Measurements from ENCODE around the gene RDM1.

Gene RDM1

GRCh38 chr17:35906926-35907637, 23.5 kb downstream of the RDM1 start:
- H2AFZ ChIP-seq (ENCODE audit: low read length): no peak overlapping the region
- no peaks in the 10 kb centered on the region for H3K9me2 ChIP-seq (ENCODE audit: low read depth, low read length)
- no peak overlapping the region for H3K9ac ChIP-seq (ENCODE audit: low read length)
- H3K4me1 ChIP-seq (ENCODE audit: insufficient read depth, low read length, severe bottlenecking): no peaks in the 10 kb centered on the region
- H3K79me2 ChIP-seq (ENCODE audit: insufficient read depth, low read length): no peaks in the 10 kb centered on the region
- no peaks in the 10 kb centered on the region for H3K27me3 ChIP-seq (ENCODE audit: insufficient read depth, low read length)
- TF ChIP-seq EZH2 (IDR thresholded peaks at IDR 0.05; ENCODE audit: borderline replicate concordance, low read length) (no peak), CTCF (IDR thresholded peaks at IDR 0.05; ENCODE audit: low read length) (no peak)
- no peak overlapping the region for H3K4me2 ChIP-seq (ENCODE audit: low read length)
- H3K36me3 ChIP-seq (ENCODE audit: insufficient read depth, low read length): no peaks in the 10 kb centered on the region
- no peak overlapping the region for H3K27ac ChIP-seq (ENCODE audit: low read depth, low read length, poor library complexity, severe bottlenecking)
- no peaks in the 10 kb centered on the region for H4K20me1 ChIP-seq (ENCODE audit: insufficient read depth, low read length)
- no peaks in the 10 kb centered on the region for H3F3A ChIP-seq (ENCODE audit: insufficient read depth, low read length)
- H3K4me3 ChIP-seq (ENCODE audit: low read depth, low read length, poor library complexity, severe bottlenecking): no peak overlapping the region
- no peaks in the 10 kb centered on the region for H3K9me3 ChIP-seq (ENCODE audit: low read length)

DNA sequence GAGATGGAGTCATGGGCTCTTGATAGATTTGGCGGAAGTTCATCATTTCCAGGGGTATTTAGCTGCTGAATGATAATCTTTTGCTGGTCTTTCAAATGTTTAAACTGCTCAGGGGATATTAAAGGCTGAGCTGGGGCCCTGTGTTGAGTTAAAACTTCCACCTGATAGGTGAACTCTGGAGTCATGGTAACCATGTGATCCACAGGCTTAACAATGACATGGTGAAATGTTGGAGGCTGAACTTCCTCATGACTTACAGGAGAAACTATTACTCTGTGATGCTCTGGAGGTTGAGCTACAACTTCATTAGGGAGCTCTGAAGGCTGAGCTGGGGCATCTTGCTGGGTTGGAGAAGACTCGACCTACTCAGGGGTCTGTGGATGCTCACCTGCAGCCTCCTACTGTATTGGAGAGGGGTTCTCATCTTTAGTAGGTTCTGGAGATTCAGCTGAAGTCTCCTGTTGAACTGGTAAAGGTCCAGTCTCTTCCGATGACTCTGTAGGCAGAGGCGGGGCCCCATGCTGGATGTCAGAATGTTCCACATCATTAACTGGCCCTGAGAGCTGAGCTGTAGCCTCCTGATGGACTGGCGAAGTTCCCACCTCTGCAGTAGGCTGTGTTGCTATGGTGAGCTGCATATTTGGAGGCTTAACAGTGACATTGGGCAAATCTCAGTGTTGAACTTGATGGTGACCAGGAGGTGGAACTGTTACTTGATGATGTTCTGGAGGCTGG, 24.2 kb downstream of the RDM1 start:
- Histone ChIP-seq H3K79me2 (ENCODE audit: insufficient read depth, low read length) (no peaks in the 10 kb centered on the region), H3K4me3 (ENCODE audit: low read depth, low read length, poor library complexity, severe bottlenecking) (no peak overlapping the region), H3F3A (ENCODE audit: insufficient read depth, low read length) (no peaks in the 10 kb centered on the region), H3K4me2 (ENCODE audit: low read length) (no peak overlapping the region), H3K27me3 (ENCODE audit: insufficient read depth, low read length) (no peaks in the 10 kb centered on the region), H3K9ac (ENCODE audit: low read length) (no peak overlapping the region), H2AFZ (ENCODE audit: low read length) (no peak overlapping the region), H3K9me3 (ENCODE audit: low read length) (no peaks in the 10 kb centered on the region), H3K9me2 (ENCODE audit: low read depth, low read length) (no peaks in the 10 kb centered on the region), H3K36me3 (ENCODE audit: insufficient read depth, low read length) (no peaks in the 10 kb centered on the region), H3K27ac (ENCODE audit: low read depth, low read length, poor library complexity, severe bottlenecking) (no peak overlapping the region), H4K20me1 (ENCODE audit: insufficient read depth, low read length) (no peaks in the 10 kb centered on the region), H3K4me1 (ENCODE audit: insufficient read depth, low read length, severe bottlenecking) (no peaks in the 10 kb centered on the region)
- no peak for TF ChIP-seq EZH2 (IDR thresholded peaks at IDR 0.05; ENCODE audit: borderline replicate concordance, low read length)
- TF ChIP-seq CTCF (IDR thresholded peaks at IDR 0.05; ENCODE audit: low read length): no peak

- Histone ChIP-seq H3K9me3 (ENCODE audit: low read length) (no peaks in the 10 kb centered on the region), H3K27me3 (ENCODE audit: insufficient read depth, low read length) (no peaks in the 10 kb centered on the region), H4K20me1 (ENCODE audit: insufficient read depth, low read length) (no peaks in the 10 kb centered on the region), H3K27ac (ENCODE audit: low read depth, low read length, poor library complexity, severe bottlenecking) (no peak overlapping the region), H3K4me1 (ENCODE audit: insufficient read depth, low read length, severe bottlenecking) (no peaks in the 10 kb centered on the region), H3F3A (ENCODE audit: insufficient read depth, low read length) (no peaks in the 10 kb centered on the region), H3K4me3 (ENCODE audit: low read depth, low read length, poor library complexity, severe bottlenecking) (no peak overlapping the region), H2AFZ (ENCODE audit: low read length) (no peak overlapping the region), H3K4me2 (ENCODE audit: low read length) (no peak overlapping the region), H3K79me2 (ENCODE audit: insufficient read depth, low read length) (no peaks in the 10 kb centered on the region), H3K9me2 (ENCODE audit: low read depth, low read length) (no peaks in the 10 kb centered on the region), H3K9ac (ENCODE audit: low read length) (no peak overlapping the region), H3K36me3 (ENCODE audit: insufficient read depth, low read length) (no peaks in the 10 kb centered on the region)
- TF ChIP-seq EZH2 (IDR thresholded peaks at IDR 0.05; ENCODE audit: borderline replicate concordance, low read length) (no peak), CTCF (IDR thresholded peaks at IDR 0.05; ENCODE audit: low read length) (no peak)
These were observed 27.1 kb downstream of the RDM1 start for GRCh38 chr17:35903451-35903850.

All from OCI-LY1 (cell line).